Activated B cell treated with CpG ODN at 0.5 μM for 24 hours (primary cell): ENCODE measurements around the gene PNO1. TPM values are rescaled to one million over a fixed set of nuclear protein-coding genes. Genes with fewer than 3 reads are reported as not detected.
A peak's percentile ranks its signal among the peaks of the same experiment; 100 is the strongest.
"Not testable (repeated sequence)": the region's sequence is repeated elsewhere in the genome, so short reads cannot be mapped to it uniquely, and the experiment has no call there.

Source experiments
- ATAC-seq: fragments of 200-7000 bp; cut with Tn5 transposase; one replicate; pipeline ENCODE4 v1.10.0; 2021; ENCODE audit warnings: low read depth, mild to moderate bottlenecking, moderate library complexity
- CTCF ChIA-PET: fragments of 350-600 bp; sonication (Branson Sonifier 250); formaldehyde crosslinking; loops from one replicate; lab custom pipeline; 2021; ENCODE audit warnings: antibody characterized with exemption; lab: Charles Lee
- POLR2A ChIA-PET: fragments of 350-600 bp; sonication (Branson Sonifier 250); formaldehyde crosslinking; loops from one replicate; lab custom pipeline; 2021; ENCODE audit warnings: antibody characterized with exemption; lab: Charles Lee
- DNase-seq: peaks from one replicate; pipeline ENCODE4 v3.0.0; 2022
- H3K27ac Mint-ChIP-seq: one replicate; pipeline ENCODE4 v1.8.0; 2020; ENCODE audit warnings: mixed read lengths
- H3K27me3 Mint-ChIP-seq: one replicate; pipeline ENCODE4 v1.8.0; 2021; ENCODE audit warnings: mixed read lengths
- H3K36me3 Mint-ChIP-seq: one replicate; pipeline ENCODE4 v1.8.0; 2021; ENCODE audit warnings: low read depth, mixed read lengths
- H3K4me1 Mint-ChIP-seq: one replicate; pipeline ENCODE4 v1.8.0; 2021; ENCODE audit warnings: mixed read lengths
- H3K4me3 Mint-ChIP-seq: one replicate; pipeline ENCODE4 v1.8.0; 2020; ENCODE audit warnings: mild to moderate bottlenecking, mixed read lengths
- H3K9me3 Mint-ChIP-seq: one replicate; pipeline ENCODE4 v1.8.0; 2020; ENCODE audit warnings: mixed read lengths
- CTCF ChIP-seq: fragments of 200-600 bp; IDR thresholded peaks from one replicate; pipeline ENCODE4 v1.8.0; 2022; ENCODE audit warnings: antibody characterized with exemption, mild to moderate bottlenecking
- intact Hi-C: fragments of 100-400 bp; cut with micrococcal nuclease; formaldehyde crosslinking; loops from one replicate; pipeline ENCODE4 v1.15.1; 2024
- total RNA-seq: library from RNA; stranded (reverse); gene quantifications from 2 replicates; pipeline ENCODE4 v1.2.3, GENCODE V29; 2022

PNO1 gene
- 22.1 and 24.9 TPM in 2 replicates for total RNA-seq

- no peak for TF ChIP-seq CTCF
- Mint-ChIP-seq H3K9me3 (no peaks in the 10 kb centered on the region), H3K27ac (peak within 1 kb of the TSS; percentile 100), H3K36me3 (peaks cover 50% of the 10 kb centered on the region), H3K4me3 (peak within 1 kb of the TSS; percentile 99), H3K27me3 (no peaks in the 10 kb centered on the region), H3K4me1 (peaks cover 55% of the 10 kb centered on the region)
- peak; percentile 95 for ATAC-seq
- peak; percentile 94 for DNase-seq
- intact Hi-C loops: loop anchor here (1.0 to 2.0 kb wide), 6 partner anchors 15 to 310 kb away; partner anchors contain the start of genes APLF, C1D, FBXO48 and PPP3R1
- ChIA-PET POLR2A (interaction anchor here (0.6 to 2.5 kb wide), 10 partner anchors 11 to 310 kb away, joined by 3 to 24 read pairs (median 6); partner anchors contain the start of genes APLF, C1D, FBXO48 and PLEK), CTCF (interaction anchor here (0.7 to 3.1 kb wide), 3 partner anchors 34 to 94 kb away, joined by 3 to 13 read pairs (median 3); no protein-coding TSS in a partner anchor)
Measured at GRCh38 chr2:68157402-68158133, at the start of gene PNO1. TSS of gene PNO1 (plus strand) at chr2:68157888. CDS start at chr2:68157935, 47 bp downstream.

- no peak for TF ChIP-seq CTCF
- Mint-ChIP-seq H3K36me3 (peaks cover 11% of the 10 kb centered on the region), H3K4me3 (no peak overlapping the region), H3K27me3 (no peaks in the 10 kb centered on the region), H3K27ac (no peak overlapping the region), H3K9me3 (peaks cover 25% of the 10 kb centered on the region), H3K4me1 (peaks cover 4% of the 10 kb centered on the region)
- no peak for ATAC-seq
- intact Hi-C loops: no loop called here
- ChIA-PET POLR2A (no interaction called here), CTCF (no interaction called here)
- no peak for DNase-seq
Measured at GRCh38 chr2:68108120-68108519, 49.6 kb upstream of the PNO1 start.

- Mint-ChIP-seq H3K4me3 (no peak overlapping the region), H3K27me3 (no peaks in the 10 kb centered on the region), H3K36me3 (peaks cover 11% of the 10 kb centered on the region), H3K4me1 (peaks cover 4% of the 10 kb centered on the region), H3K27ac (no peak overlapping the region), H3K9me3 (peaks cover 16% of the 10 kb centered on the region)
- CTCF ChIA-PET: interaction anchor here (0.7 kb wide), 1 partner anchor 47 kb away, joined by 3 read pairs; no protein-coding TSS in a partner anchor
- peak; percentile 28 for ATAC-seq
- TF ChIP-seq CTCF: no peak
- no peak for DNase-seq
- POLR2A ChIA-PET: no interaction called here
- intact Hi-C loops: no loop called here
Measured at GRCh38 chr2:68110102-68110501, 47.6 kb upstream of the PNO1 start.

GRCh38 chr2:68115965-68116364, 41.7 kb upstream of the PNO1 start:
- peaks cover 23% of the 10 kb centered on the region for H3K4me1 Mint-ChIP-seq

GRCh38 chr2:68117922-68118321, 39.8 kb upstream of the PNO1 start:
- DNase-seq, ATAC-seq, H3K9me3 Mint-ChIP-seq, H3K4me3 Mint-ChIP-seq, H3K36me3 Mint-ChIP-seq, intact Hi-C loops, H3K27ac Mint-ChIP-seq, CTCF ChIA-PET, H3K27me3 Mint-ChIP-seq: not testable (repeated sequence)
- peaks cover 41% of the 10 kb centered on the region for H3K4me1 Mint-ChIP-seq
- POLR2A ChIA-PET: interaction anchor here (0.7 kb wide), 1 partner anchor 361 kb away, joined by 4 read pairs; no protein-coding TSS in a partner anchor

More at GRCh38 chr2:68115965-68116364, 41.7 kb upstream of the PNO1 start:
- no peak overlapping the region for H3K4me3 Mint-ChIP-seq
- H3K36me3 Mint-ChIP-seq: no peaks in the 10 kb centered on the region
- no peaks in the 10 kb centered on the region for H3K9me3 Mint-ChIP-seq
- ChIA-PET POLR2A (no interaction called here), CTCF (no interaction called here)
- DNase-seq: no peak
- intact Hi-C loops: no loop called here
- ATAC-seq: no peak
- H3K27ac Mint-ChIP-seq: no peak overlapping the region
- H3K27me3 Mint-ChIP-seq: no peaks in the 10 kb centered on the region
- TF ChIP-seq CTCF: no peak
